ENCODE data around the gene RRP9. TPM values are rescaled to one million over a fixed set of nuclear protein-coding genes. Genes with fewer than 3 reads are reported as not detected.

Gene RRP9
- total and polyA plus RNA-seq, 10 of the 15 experiments (the other 5 are each of a cell fraction or from before 2014, with no cell fraction given) = 4.7 to 91.5 (median 41.7) TPM

DNA sequence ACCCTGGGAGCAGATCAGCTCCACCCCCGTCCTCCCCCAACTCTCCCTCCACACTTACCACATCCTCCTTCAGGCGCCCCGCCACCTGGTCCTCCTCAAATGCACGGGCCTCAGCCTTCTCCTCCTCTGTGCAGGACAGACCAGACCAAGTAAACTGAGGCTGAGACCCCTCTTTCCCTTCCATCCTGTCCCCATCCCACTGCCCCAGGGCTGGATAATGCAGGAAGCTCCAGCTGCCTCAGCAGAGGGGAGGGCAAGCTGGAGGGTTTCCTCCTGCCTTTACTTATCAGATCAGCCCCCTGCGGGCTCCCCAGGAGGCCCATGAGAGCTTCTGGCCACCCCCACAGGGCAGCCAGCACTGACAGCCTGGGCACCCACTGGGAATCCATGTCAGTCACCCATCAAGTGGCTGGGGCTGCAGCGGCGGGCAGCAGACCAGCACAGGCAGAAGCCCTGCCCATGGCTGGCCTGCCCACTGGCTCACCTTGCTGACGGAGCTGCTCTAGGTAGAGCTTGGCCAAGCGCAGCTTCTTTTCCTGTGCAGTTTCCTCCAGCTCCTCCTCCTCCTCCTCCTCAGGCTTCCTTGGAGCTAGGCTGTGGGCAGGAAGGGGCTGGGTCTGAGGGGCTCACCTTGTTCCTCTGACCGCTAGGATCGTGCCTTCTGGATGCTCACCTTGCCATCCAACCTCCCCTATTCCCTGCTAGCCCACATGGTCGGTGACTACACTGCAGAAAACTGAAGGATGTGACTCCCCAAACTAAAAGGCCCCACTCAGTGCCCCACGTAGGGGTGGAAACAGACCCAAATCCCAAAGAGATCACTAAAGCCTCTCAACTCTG lies 3.9 kb downstream of the RRP9 start:
- peaks cover 15 to 37% of the 10 kb centered on the region in 2 experiments; a peak in 3 of 4 replicates for H3K36me3 ChIP-seq (ENCODE audit: control insufficient read depth in 2 of 2, insufficient read depth in 2 of 2, low read length in 1 of 2)
- FAIRE-seq = no peak

More for the DNA sequence above, 3.9 kb downstream of the RRP9 start:
- Histone ChIP-seq H3K27me3 (replicated peaks in 1 of 2; ENCODE audit: control insufficient read depth in 2 of 2, insufficient read depth in 2 of 2, low read length in 1 of 2) (no peaks in the 10 kb centered on the region), H3K4me2 (ENCODE audit: control insufficient read depth, insufficient read depth) (no peak overlapping the region), H3K4me1 (ENCODE audit: control insufficient read depth, insufficient read depth, low read length) (peaks cover 5% of the 10 kb centered on the region), H3K9ac (ENCODE audit: control insufficient read depth, insufficient read depth, low read length) (no peak overlapping the region), H3K4me3 (no peak overlapping the region), H2AFZ (ENCODE audit: control insufficient read depth, low read depth, low read length) (no peak overlapping the region), H3K27ac (ENCODE audit: control insufficient read depth, insufficient read depth) (no peak overlapping the region), H4K20me1 (ENCODE audit: control insufficient read depth, insufficient read depth) (no peaks in the 10 kb centered on the region), H3K9me3 (replicated peaks; ENCODE audit: control insufficient read depth, insufficient read depth, low read length) (no peaks in the 10 kb centered on the region), H3K79me2 (ENCODE audit: control insufficient read depth, insufficient read depth, low read length) (peaks cover 32% of the 10 kb centered on the region)
- intact Hi-C loops (cut with micrococcal nuclease; ENCODE audit: unreplicated experiment) (no loop called here), in situ Hi-C loops (cut with MboI) (no loop called here)
- SMC1A ChIA-PET (ENCODE audit: uncharacterized antibody, unreplicated experiment) = no interaction called here
- no TSS peak for BruUV-seq (replicated peaks)
- CTCF ChIA-PET = interaction anchor here (0.6 kb wide), 1 partner anchor 98 kb away, joined by 4 read pairs; no protein-coding TSS in a partner anchor
- RAD21 ChIA-PET (ENCODE audit: unreplicated experiment) = no interaction called here
- no peak for DNase-seq (ENCODE audit: low read depth, low spot score)
- 91% methylated on average over 12 of the region's 13 CpGs for WGBS (ENCODE audit: insufficient coverage, insufficient replicate concordance, low lambda C conversion rate, missing lambda C conversion rate)
- TF ChIP-seq, protein P1, sequence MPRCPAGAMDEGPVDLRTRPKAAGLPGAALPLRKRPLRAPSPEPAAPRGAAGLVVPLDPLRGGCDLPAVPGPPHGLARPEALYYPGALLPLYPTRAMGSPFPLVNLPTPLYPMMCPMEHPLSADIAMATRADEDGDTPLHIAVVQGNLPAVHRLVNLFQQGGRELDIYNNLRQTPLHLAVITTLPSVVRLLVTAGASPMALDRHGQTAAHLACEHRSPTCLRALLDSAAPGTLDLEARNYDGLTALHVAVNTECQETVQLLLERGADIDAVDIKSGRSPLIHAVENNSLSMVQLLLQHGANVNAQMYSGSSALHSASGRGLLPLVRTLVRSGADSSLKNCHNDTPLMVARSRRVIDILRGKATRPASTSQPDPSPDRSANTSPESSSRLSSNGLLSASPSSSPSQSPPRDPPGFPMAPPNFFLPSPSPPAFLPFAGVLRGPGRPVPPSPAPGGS (IDR thresholded peaks at IDR 0.05; ENCODE audit: borderline replicate concordance, insufficient read depth, low read depth, low read length, poor library complexity, severe bottlenecking) = no peak
- no peak for TF ChIP-seq FOS (IDR thresholded peaks at IDR 0.05; ENCODE audit: borderline replicate concordance, extremely low read depth, insufficient read length)
- TF ChIP-seq, protein P2, sequence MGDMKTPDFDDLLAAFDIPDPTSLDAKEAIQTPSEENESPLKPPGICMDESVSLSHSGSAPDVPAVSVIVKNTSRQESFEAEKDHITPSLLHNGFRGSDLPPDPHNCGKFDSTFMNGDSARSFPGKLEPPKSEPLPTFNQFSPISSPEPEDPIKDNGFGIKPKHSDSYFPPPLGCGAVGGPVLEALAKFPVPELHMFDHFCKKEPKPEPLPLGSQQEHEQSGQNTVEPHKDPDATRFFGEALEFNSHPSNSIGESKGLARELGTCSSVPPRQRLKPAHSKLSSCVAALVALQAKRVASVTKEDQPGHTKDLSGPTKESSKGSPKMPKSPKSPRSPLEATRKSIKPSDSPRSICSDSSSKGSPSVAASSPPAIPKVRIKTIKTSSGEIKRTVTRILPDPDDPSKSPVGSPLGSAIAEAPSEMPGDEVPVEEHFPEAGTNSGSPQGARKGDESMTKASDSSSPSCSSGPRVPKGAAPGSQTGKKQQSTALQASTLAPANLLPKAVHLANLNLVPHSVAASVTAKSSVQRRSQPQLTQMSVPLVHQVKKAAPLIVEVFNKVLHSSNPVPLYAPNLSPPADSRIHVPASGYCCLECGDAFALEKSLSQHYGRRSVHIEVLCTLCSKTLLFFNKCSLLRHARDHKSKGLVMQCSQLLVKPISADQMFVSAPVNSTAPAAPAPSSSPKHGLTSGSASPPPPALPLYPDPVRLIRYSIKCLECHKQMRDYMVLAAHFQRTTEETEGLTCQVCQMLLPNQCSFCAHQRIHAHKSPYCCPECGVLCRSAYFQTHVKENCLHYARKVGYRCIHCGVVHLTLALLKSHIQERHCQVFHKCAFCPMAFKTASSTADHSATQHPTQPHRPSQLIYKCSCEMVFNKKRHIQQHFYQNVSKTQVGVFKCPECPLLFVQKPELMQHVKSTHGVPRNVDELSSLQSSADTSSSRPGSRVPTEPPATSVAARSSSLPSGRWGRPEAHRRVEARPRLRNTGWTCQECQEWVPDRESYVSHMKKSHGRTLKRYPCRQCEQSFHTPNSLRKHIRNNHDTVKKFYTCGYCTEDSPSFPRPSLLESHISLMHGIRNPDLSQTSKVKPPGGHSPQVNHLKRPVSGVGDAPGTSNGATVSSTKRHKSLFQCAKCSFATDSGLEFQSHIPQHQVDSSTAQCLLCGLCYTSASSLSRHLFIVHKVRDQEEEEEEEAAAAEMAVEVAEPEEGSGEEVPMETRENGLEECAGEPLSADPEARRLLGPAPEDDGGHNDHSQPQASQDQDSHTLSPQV (IDR thresholded peaks at IDR 0.05) = no peak
- no peak for TF ChIP-seq NR2C2 (IDR thresholded peaks at IDR 0.05; ENCODE audit: borderline replicate concordance, control insufficient read depth, insufficient read length, low read depth)
- TF ChIP-seq TBL1XR1 (IDR thresholded peaks at IDR 0.05; ENCODE audit: low read depth, low read length) = no peak
- POLR2A ChIA-PET = no interaction called here
- ATAC-seq = no peak
